Measurements from ENCODE around the gene FARS2.

The FARS2 gene

GRCh38 chr6:5663739-5664138 lies 402.4 kb downstream of the FARS2 start:
- no peak overlapping the region for H2BK120ac ChIP-seq (ENCODE audit: low read depth, low read length)
- no peak for DNase-seq
- H3K79me2 ChIP-seq (ENCODE audit: control insufficient read depth, insufficient read depth, low read length): no peaks in the 10 kb centered on the region
- H3K4me3 ChIP-seq (ENCODE audit: low read length): no peak overlapping the region
- no peak overlapping the region for H3K56ac ChIP-seq (ENCODE audit: low read length)
- no peak overlapping the region for H4K8ac ChIP-seq (ENCODE audit: low read depth, low read length)
- H3K23ac ChIP-seq (ENCODE audit: low read length): no peak overlapping the region
- no CpG with 5 or more reads among the region's 2 CpGs for WGBS (ENCODE audit: extremely low coverage, insufficient coverage, low lambda C conversion rate)
- H3K4ac ChIP-seq (ENCODE audit: low read depth, low read length): no peak overlapping the region
- H2AK5ac ChIP-seq (ENCODE audit: low read length): no peak overlapping the region
- H3K9ac ChIP-seq (ENCODE audit: low read length): no peak overlapping the region
- H4K5ac ChIP-seq (ENCODE audit: low read length): no peak overlapping the region
- H3K4me1 ChIP-seq (ENCODE audit: control insufficient read depth, low read depth, low read length): peaks cover 2% of the 10 kb centered on the region
- H2BK5ac ChIP-seq (ENCODE audit: low read length): no peak overlapping the region
- H3K79me1 ChIP-seq (ENCODE audit: low read length): no peaks in the 10 kb centered on the region
- H3K18ac ChIP-seq (ENCODE audit: low read length): no peak overlapping the region
- no peak overlapping the region for H2BK15ac ChIP-seq (replicated peaks; ENCODE audit: low read depth)
- no peaks in the 10 kb centered on the region for H3K27me3 ChIP-seq (ENCODE audit: insufficient read depth, low read length, poor library complexity)
- H3K4me2 ChIP-seq (ENCODE audit: low read length): no peak overlapping the region
- no peak overlapping the region for H3K27ac ChIP-seq (ENCODE audit: low read depth, low read length)
- no peaks in the 10 kb centered on the region for H3K36me3 ChIP-seq (ENCODE audit: control insufficient read depth, insufficient read depth, low read length)

- no CpG with 5 or more reads among the region's 3 CpGs for WGBS (ENCODE audit: extremely low coverage, insufficient coverage, low lambda C conversion rate)
Observed at GRCh38 chr6:5664149-5664548, 402.8 kb downstream of the FARS2 start.

GRCh38 chr6:5665173-5665572 lies 403.9 kb downstream of the FARS2 start:
- Histone ChIP-seq H3K36me3 (ENCODE audit: control insufficient read depth, insufficient read depth, low read length) (no peaks in the 10 kb centered on the region), H3K56ac (ENCODE audit: low read length) (no peak overlapping the region), H3K4me3 (ENCODE audit: low read length) (no peak overlapping the region), H3K4me1 (ENCODE audit: control insufficient read depth, low read depth, low read length) (peaks cover 2% of the 10 kb centered on the region), H2BK120ac (ENCODE audit: low read depth, low read length) (no peak overlapping the region), H4K8ac (ENCODE audit: low read depth, low read length) (no peak overlapping the region), H2BK5ac (ENCODE audit: low read length) (no peak overlapping the region), H3K79me2 (ENCODE audit: control insufficient read depth, insufficient read depth, low read length) (no peaks in the 10 kb centered on the region), H3K27ac (ENCODE audit: low read depth, low read length) (no peak overlapping the region), H3K4ac (ENCODE audit: low read depth, low read length) (no peak overlapping the region), H4K5ac (ENCODE audit: low read length) (no peak overlapping the region), H3K4me2 (ENCODE audit: low read length) (no peak overlapping the region), H3K27me3 (ENCODE audit: insufficient read depth, low read length, poor library complexity) (no peaks in the 10 kb centered on the region), H3K9ac (ENCODE audit: low read length) (no peak overlapping the region), H3K18ac (ENCODE audit: low read length) (no peak overlapping the region), H2AK5ac (ENCODE audit: low read length) (no peak overlapping the region), H3K79me1 (ENCODE audit: low read length) (no peaks in the 10 kb centered on the region), H3K23ac (ENCODE audit: low read length) (no peak overlapping the region), H2BK15ac (replicated peaks; ENCODE audit: low read depth) (no peak overlapping the region)
- no CpG with 5 or more reads among the region's 8 CpGs for WGBS (ENCODE audit: extremely low coverage, insufficient coverage, low lambda C conversion rate)
- DNase-seq: no peak

More at GRCh38 chr6:5664149-5664548, 402.8 kb downstream of the FARS2 start:
- Histone ChIP-seq H3K23ac (ENCODE audit: low read length) (no peak overlapping the region), H3K79me2 (ENCODE audit: control insufficient read depth, insufficient read depth, low read length) (no peaks in the 10 kb centered on the region), H2BK15ac (replicated peaks; ENCODE audit: low read depth) (no peak overlapping the region), H3K56ac (ENCODE audit: low read length) (no peak overlapping the region), H3K4me3 (ENCODE audit: low read length) (no peak overlapping the region), H3K27ac (ENCODE audit: low read depth, low read length) (no peak overlapping the region), H2BK120ac (ENCODE audit: low read depth, low read length) (no peak overlapping the region), H2BK5ac (ENCODE audit: low read length) (no peak overlapping the region), H4K8ac (ENCODE audit: low read depth, low read length) (no peak overlapping the region), H3K4me2 (ENCODE audit: low read length) (no peak overlapping the region), H2AK5ac (ENCODE audit: low read length) (no peak overlapping the region), H3K79me1 (ENCODE audit: low read length) (no peaks in the 10 kb centered on the region), H3K4me1 (ENCODE audit: control insufficient read depth, low read depth, low read length) (peaks cover 2% of the 10 kb centered on the region), H3K4ac (ENCODE audit: low read depth, low read length) (no peak overlapping the region), H3K9ac (ENCODE audit: low read length) (no peak overlapping the region), H3K27me3 (ENCODE audit: insufficient read depth, low read length, poor library complexity) (no peaks in the 10 kb centered on the region), H3K18ac (ENCODE audit: low read length) (no peak overlapping the region), H4K5ac (ENCODE audit: low read length) (no peak overlapping the region), H3K36me3 (ENCODE audit: control insufficient read depth, insufficient read depth, low read length) (no peaks in the 10 kb centered on the region)
- no peak for DNase-seq

GRCh38 chr6:5665667-5666066 lies 404.4 kb downstream of the FARS2 start:
- H3K18ac ChIP-seq (ENCODE audit: low read length): no peak overlapping the region
- H3K36me3 ChIP-seq (ENCODE audit: control insufficient read depth, insufficient read depth, low read length): no peaks in the 10 kb centered on the region
- no peaks in the 10 kb centered on the region for H3K27me3 ChIP-seq (ENCODE audit: insufficient read depth, low read length, poor library complexity)
- H3K9ac ChIP-seq (ENCODE audit: low read length): no peak overlapping the region
- H2BK120ac ChIP-seq (ENCODE audit: low read depth, low read length): no peak overlapping the region
- no peak overlapping the region for H2BK5ac ChIP-seq (ENCODE audit: low read length)
- DNase-seq: peak; percentile 19
- no peak overlapping the region for H3K4me3 ChIP-seq (ENCODE audit: low read length)
- no peak overlapping the region for H4K5ac ChIP-seq (ENCODE audit: low read length)
- H3K79me2 ChIP-seq (ENCODE audit: control insufficient read depth, insufficient read depth, low read length): no peaks in the 10 kb centered on the region
- H2BK15ac ChIP-seq (replicated peaks; ENCODE audit: low read depth): no peak overlapping the region
- peaks cover 2% of the 10 kb centered on the region for H3K4me1 ChIP-seq (ENCODE audit: control insufficient read depth, low read depth, low read length)
- H3K79me1 ChIP-seq (ENCODE audit: low read length): no peaks in the 10 kb centered on the region
- H3K4ac ChIP-seq (ENCODE audit: low read depth, low read length): no peak overlapping the region
- no peak overlapping the region for H2AK5ac ChIP-seq (ENCODE audit: low read length)
- H3K56ac ChIP-seq (ENCODE audit: low read length): no peak overlapping the region
- no peak overlapping the region for H3K4me2 ChIP-seq (ENCODE audit: low read length)
- no peak overlapping the region for H3K23ac ChIP-seq (ENCODE audit: low read length)
- H3K27ac ChIP-seq (ENCODE audit: low read depth, low read length): no peak overlapping the region
- H4K8ac ChIP-seq (ENCODE audit: low read depth, low read length): no peak overlapping the region
- WGBS (ENCODE audit: extremely low coverage, insufficient coverage, low lambda C conversion rate): no CpG with 5 or more reads among the region's 2 CpGs

GRCh38 chr6:5666695-5667094 lies 405.4 kb downstream of the FARS2 start:
- Histone ChIP-seq H3K23ac (ENCODE audit: low read length) (no peak overlapping the region), H3K4ac (ENCODE audit: low read depth, low read length) (no peak overlapping the region), H2BK15ac (replicated peaks; ENCODE audit: low read depth) (no peak overlapping the region), H2AK5ac (ENCODE audit: low read length) (no peak overlapping the region), H2BK5ac (ENCODE audit: low read length) (no peak overlapping the region), H3K79me2 (ENCODE audit: control insufficient read depth, insufficient read depth, low read length) (no peaks in the 10 kb centered on the region), H3K4me2 (ENCODE audit: low read length) (no peak overlapping the region), H3K56ac (ENCODE audit: low read length) (no peak overlapping the region), H4K5ac (ENCODE audit: low read length) (no peak overlapping the region), H3K9ac (ENCODE audit: low read length) (no peak overlapping the region), H3K4me1 (ENCODE audit: control insufficient read depth, low read depth, low read length) (peaks cover 2% of the 10 kb centered on the region), H3K36me3 (ENCODE audit: control insufficient read depth, insufficient read depth, low read length) (no peaks in the 10 kb centered on the region), H3K27ac (ENCODE audit: low read depth, low read length) (no peak overlapping the region), H3K79me1 (ENCODE audit: low read length) (no peaks in the 10 kb centered on the region), H2BK120ac (ENCODE audit: low read depth, low read length) (no peak overlapping the region), H3K4me3 (ENCODE audit: low read length) (no peak overlapping the region), H4K8ac (ENCODE audit: low read depth, low read length) (no peak overlapping the region), H3K18ac (ENCODE audit: low read length) (no peak overlapping the region), H3K27me3 (ENCODE audit: insufficient read depth, low read length, poor library complexity) (no peaks in the 10 kb centered on the region)
- DNase-seq: no peak
- no CpG with 5 or more reads among the region's 7 CpGs for WGBS (ENCODE audit: extremely low coverage, insufficient coverage, low lambda C conversion rate)

DNA sequence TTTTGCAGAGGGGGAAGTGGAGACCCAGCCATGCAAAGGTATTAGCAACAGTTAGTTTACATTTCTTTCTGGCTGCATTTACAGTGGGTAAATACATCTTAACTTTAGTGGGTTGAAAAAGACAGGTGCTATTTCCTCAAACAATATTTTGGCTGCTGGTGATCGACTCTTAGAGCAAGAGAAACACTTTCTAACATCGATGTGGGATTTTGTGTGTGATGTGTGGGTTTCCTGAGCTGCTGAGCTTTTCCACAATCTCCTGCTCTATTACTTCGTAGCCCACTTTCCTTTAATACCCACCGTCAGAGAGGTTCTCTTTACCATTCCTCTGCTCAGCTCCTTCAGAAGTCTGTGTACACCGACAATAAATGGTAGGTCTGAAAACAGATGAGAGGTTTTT lies 406.4 kb downstream of the FARS2 start:
- H3K4me1 ChIP-seq (ENCODE audit: control insufficient read depth, low read depth, low read length): peaks cover 5% of the 10 kb centered on the region
- no peak overlapping the region for H2BK5ac ChIP-seq (ENCODE audit: low read length)
- no peak overlapping the region for H3K9ac ChIP-seq (ENCODE audit: low read length)
- no peaks in the 10 kb centered on the region for H3K79me2 ChIP-seq (ENCODE audit: control insufficient read depth, insufficient read depth, low read length)
- no peak overlapping the region for H2BK120ac ChIP-seq (ENCODE audit: low read depth, low read length)
- H3K4ac ChIP-seq (ENCODE audit: low read depth, low read length): no peak overlapping the region
- no peak overlapping the region for H3K27ac ChIP-seq (ENCODE audit: low read depth, low read length)
- no peak overlapping the region for H4K8ac ChIP-seq (ENCODE audit: low read depth, low read length)
- H3K18ac ChIP-seq (ENCODE audit: low read length): no peak overlapping the region
- H2BK15ac ChIP-seq (replicated peaks; ENCODE audit: low read depth): no peak overlapping the region
- no peak for DNase-seq
- H3K36me3 ChIP-seq (ENCODE audit: control insufficient read depth, insufficient read depth, low read length): no peaks in the 10 kb centered on the region
- no CpG with 5 or more reads among the region's 5 CpGs for WGBS (ENCODE audit: extremely low coverage, insufficient coverage, low lambda C conversion rate)
- no peak overlapping the region for H3K56ac ChIP-seq (ENCODE audit: low read length)
- no peak overlapping the region for H3K4me3 ChIP-seq (ENCODE audit: low read length)
- H3K27me3 ChIP-seq (ENCODE audit: insufficient read depth, low read length, poor library complexity): no peaks in the 10 kb centered on the region
- no peak overlapping the region for H3K23ac ChIP-seq (ENCODE audit: low read length)
- no peak overlapping the region for H3K4me2 ChIP-seq (ENCODE audit: low read length)
- no peak overlapping the region for H4K5ac ChIP-seq (ENCODE audit: low read length)
- H3K79me1 ChIP-seq (ENCODE audit: low read length): no peaks in the 10 kb centered on the region
- H2AK5ac ChIP-seq (ENCODE audit: low read length): no peak overlapping the region

Data from mesendoderm (in vitro differentiated cells).